ENCODE results near the gene DNAI1.

DNA sequence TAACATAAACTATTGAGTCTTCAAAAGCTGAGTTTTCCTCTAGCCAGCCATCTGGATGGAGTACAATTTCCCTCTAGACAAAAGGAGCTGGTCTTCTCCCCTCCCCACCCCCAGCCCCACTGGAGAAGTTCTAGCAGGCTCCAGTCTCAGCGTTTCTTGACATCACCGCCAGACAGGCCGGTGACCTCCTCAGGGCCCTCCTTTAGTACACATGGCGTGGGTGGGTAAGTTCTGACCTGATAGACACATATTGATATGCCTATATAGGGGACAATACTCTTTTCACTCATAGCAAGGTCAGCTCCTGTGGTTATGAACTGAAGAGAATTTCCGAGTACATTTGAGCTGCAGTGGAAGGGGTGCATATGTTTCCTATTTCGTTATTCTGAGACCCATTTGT is 27.2 kb downstream of the DNAI1 start:
- TF ChIP-seq CTCF (IDR thresholded peaks at IDR 0.05; ENCODE audit: poor library complexity): no peak
- no peak for TF ChIP-seq EZH2 (IDR thresholded peaks at IDR 0.05; ENCODE audit: borderline replicate concordance)

All from hepatocyte (in vitro differentiated cells).